ENCODE measurements around the gene TSHZ2. TPM values are rescaled to one million over a fixed set of nuclear protein-coding genes. Genes with fewer than 3 reads are reported as not detected.

TSHZ2 gene
- total RNA-seq, 1 donor: 3.6 TPM

DNA sequence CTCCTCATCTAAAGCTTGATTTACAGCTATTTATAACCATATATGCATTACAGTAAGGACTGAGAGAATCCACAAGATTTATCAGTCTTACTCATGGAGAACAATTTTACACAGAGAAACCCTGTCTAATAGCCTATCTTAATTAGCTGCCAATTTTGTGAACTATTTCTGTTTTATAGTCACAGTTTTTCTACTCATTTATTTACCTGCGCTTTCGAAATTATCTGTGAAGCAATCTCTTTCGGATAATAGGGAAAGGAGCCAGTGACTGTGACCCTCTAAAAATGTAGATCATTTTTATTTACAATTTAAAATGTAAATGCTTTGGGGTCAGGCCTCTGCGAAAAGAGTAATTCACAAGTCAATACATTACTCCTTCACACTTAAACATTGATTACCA, 98.1 kb downstream of the TSHZ2 start:
- Histone ChIP-seq H3K27ac (ENCODE audit: low read depth, low read length) (no peak overlapping the region), H3K9me3 (ENCODE audit: low read depth, low read length) (no peaks in the 10 kb centered on the region), H3K4me3 (ENCODE audit: insufficient read depth, low read length) (no peak overlapping the region), H2AFZ (ENCODE audit: low read length) (no peak overlapping the region), H3K27me3 (ENCODE audit: insufficient read depth, low read length) (no peaks in the 10 kb centered on the region), H3K36me3 (ENCODE audit: insufficient read depth, low read length) (no peaks in the 10 kb centered on the region), H4K20me1 (ENCODE audit: insufficient read depth, low read length) (no peaks in the 10 kb centered on the region), H3K4me2 (ENCODE audit: insufficient read depth, low read length) (no peak overlapping the region), H3K79me2 (ENCODE audit: insufficient read depth, low read length) (no peaks in the 10 kb centered on the region), H3K4me1 (ENCODE audit: insufficient read depth, low read length) (no peaks in the 10 kb centered on the region)
- TF ChIP-seq, protein P1, sequence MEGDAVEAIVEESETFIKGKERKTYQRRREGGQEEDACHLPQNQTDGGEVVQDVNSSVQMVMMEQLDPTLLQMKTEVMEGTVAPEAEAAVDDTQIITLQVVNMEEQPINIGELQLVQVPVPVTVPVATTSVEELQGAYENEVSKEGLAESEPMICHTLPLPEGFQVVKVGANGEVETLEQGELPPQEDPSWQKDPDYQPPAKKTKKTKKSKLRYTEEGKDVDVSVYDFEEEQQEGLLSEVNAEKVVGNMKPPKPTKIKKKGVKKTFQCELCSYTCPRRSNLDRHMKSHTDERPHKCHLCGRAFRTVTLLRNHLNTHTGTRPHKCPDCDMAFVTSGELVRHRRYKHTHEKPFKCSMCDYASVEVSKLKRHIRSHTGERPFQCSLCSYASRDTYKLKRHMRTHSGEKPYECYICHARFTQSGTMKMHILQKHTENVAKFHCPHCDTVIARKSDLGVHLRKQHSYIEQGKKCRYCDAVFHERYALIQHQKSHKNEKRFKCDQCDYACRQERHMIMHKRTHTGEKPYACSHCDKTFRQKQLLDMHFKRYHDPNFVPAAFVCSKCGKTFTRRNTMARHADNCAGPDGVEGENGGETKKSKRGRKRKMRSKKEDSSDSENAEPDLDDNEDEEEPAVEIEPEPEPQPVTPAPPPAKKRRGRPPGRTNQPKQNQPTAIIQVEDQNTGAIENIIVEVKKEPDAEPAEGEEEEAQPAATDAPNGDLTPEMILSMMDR (IDR thresholded peaks at IDR 0.05; ENCODE audit: extremely low read depth, low read depth, low read length): no peak
- no peak for DNase-seq (ENCODE audit: insufficient read length, low spot score, missing footprints)

- Histone ChIP-seq H3K4me3 (ENCODE audit: insufficient read depth, low read length) (no peak overlapping the region), H3K4me1 (ENCODE audit: insufficient read depth, low read length) (no peaks in the 10 kb centered on the region), H2AFZ (ENCODE audit: low read length) (no peak overlapping the region), H3K79me2 (ENCODE audit: insufficient read depth, low read length) (no peaks in the 10 kb centered on the region), H3K4me2 (ENCODE audit: insufficient read depth, low read length) (no peak overlapping the region), H3K27me3 (ENCODE audit: insufficient read depth, low read length) (no peaks in the 10 kb centered on the region), H4K20me1 (ENCODE audit: insufficient read depth, low read length) (no peaks in the 10 kb centered on the region), H3K27ac (ENCODE audit: low read depth, low read length) (no peak overlapping the region), H3K9me3 (ENCODE audit: low read depth, low read length) (no peaks in the 10 kb centered on the region), H3K36me3 (ENCODE audit: insufficient read depth, low read length) (no peaks in the 10 kb centered on the region)
- no peak for DNase-seq (ENCODE audit: insufficient read length, low spot score, missing footprints)
- TF ChIP-seq, protein P1 (IDR thresholded peaks at IDR 0.05; ENCODE audit: extremely low read depth, low read depth, low read length): no peak
Measured at GRCh38 chr20:53070706-53071392, 98.7 kb downstream of the TSHZ2 start.

DNA sequence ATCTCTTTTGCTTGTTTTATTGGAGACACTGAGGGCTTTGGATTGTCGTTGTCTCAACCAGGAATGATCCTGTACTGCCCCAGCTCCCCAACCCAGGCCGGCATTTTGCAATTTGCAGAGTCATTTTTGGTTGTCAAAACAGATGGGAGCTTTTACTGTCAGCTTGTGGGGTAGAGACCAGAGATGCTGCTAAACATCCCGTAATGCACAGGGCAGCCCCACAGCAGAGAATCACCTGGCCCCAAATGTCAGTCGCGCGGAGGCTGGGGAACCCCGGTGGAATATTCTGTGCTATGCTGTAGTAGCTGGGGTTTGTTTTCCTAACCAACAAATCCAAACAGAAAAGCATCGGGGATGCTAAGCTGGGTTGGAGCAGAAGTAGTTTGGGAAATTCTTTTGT, 99.7 kb downstream of the TSHZ2 start:
- no peaks in the 10 kb centered on the region for H4K20me1 ChIP-seq (ENCODE audit: insufficient read depth, low read length)
- no peaks in the 10 kb centered on the region for H3K9me3 ChIP-seq (ENCODE audit: low read depth, low read length)
- H3K36me3 ChIP-seq (ENCODE audit: insufficient read depth, low read length): no peaks in the 10 kb centered on the region
- H3K27me3 ChIP-seq (ENCODE audit: insufficient read depth, low read length): no peaks in the 10 kb centered on the region
- no peaks in the 10 kb centered on the region for H3K4me1 ChIP-seq (ENCODE audit: insufficient read depth, low read length)
- no peak for DNase-seq (ENCODE audit: insufficient read length, low spot score, missing footprints)
- H3K79me2 ChIP-seq (ENCODE audit: insufficient read depth, low read length): no peaks in the 10 kb centered on the region
- TF ChIP-seq, protein P1 (IDR thresholded peaks at IDR 0.05; ENCODE audit: extremely low read depth, low read depth, low read length): no peak
- H2AFZ ChIP-seq (ENCODE audit: low read length): no peak overlapping the region
- H3K27ac ChIP-seq (ENCODE audit: low read depth, low read length): no peak overlapping the region
- H3K4me2 ChIP-seq (ENCODE audit: insufficient read depth, low read length): no peak overlapping the region
- H3K4me3 ChIP-seq (ENCODE audit: insufficient read depth, low read length): no peak overlapping the region

DNA sequence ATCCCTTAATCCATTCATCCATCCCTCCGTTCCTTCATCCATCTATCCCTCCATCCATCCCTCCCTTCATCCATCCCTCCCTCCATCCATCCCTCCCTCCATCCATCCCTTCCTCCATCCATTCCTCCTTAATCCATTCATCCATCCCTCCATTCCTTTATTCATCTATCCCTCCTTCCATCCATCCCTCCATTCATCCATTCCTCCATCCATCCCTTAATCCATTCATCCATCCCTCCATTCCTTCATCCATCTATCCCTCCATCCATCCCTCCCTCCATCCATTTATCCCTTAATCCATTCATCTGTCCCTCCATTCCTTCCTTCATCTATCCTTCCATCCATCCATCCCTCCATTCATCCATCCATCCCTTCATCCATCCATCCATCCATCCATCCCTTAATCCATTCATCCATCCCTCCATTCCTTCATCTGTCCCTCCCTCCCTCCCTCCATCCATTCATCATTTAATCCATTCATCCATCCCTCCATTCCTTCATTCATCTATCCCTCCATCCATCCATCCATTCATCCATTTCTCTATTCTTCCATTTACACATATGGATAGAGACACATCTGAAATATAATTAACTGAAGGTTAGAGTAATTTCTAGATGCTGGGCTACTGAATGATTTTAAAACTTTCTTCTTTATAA, 100.9 kb downstream of the TSHZ2 start:
- Histone ChIP-seq H3K4me3 (ENCODE audit: insufficient read depth, low read length) (no peak overlapping the region), H3K79me2 (ENCODE audit: insufficient read depth, low read length) (no peaks in the 10 kb centered on the region), H3K36me3 (ENCODE audit: insufficient read depth, low read length) (no peaks in the 10 kb centered on the region), H3K4me1 (ENCODE audit: insufficient read depth, low read length) (no peaks in the 10 kb centered on the region), H3K27ac (ENCODE audit: low read depth, low read length) (no peak overlapping the region), H3K4me2 (ENCODE audit: insufficient read depth, low read length) (no peak overlapping the region), H3K9me3 (ENCODE audit: low read depth, low read length) (no peaks in the 10 kb centered on the region), H2AFZ (ENCODE audit: low read length) (no peak overlapping the region), H4K20me1 (ENCODE audit: insufficient read depth, low read length) (no peaks in the 10 kb centered on the region), H3K27me3 (ENCODE audit: insufficient read depth, low read length) (no peaks in the 10 kb centered on the region)
- TF ChIP-seq, protein P1 (IDR thresholded peaks at IDR 0.05; ENCODE audit: extremely low read depth, low read depth, low read length): no peak
- no peak for DNase-seq (ENCODE audit: insufficient read length, low spot score, missing footprints)
